HepG2 (cell line): ENCODE data around the gene CSKMT. TPM values are rescaled to one million over a fixed set of nuclear protein-coding genes. Genes with fewer than 3 reads are reported as not detected.
A peak's percentile ranks its signal among the peaks of the same experiment; 100 is the strongest.

ENCODE experiments used
- IKZF1 ChIP-seq: fragments of 450-650 bp; IDR thresholded peaks from 2 replicates; pipeline ENCODE4 v1.7.1; 2016
- REL ChIP-seq: sonication (generic); formaldehyde crosslinking; conservative IDR thresholded peaks from 2 replicates; pipeline ENCODE4 v1.8.0; 2022; ENCODE audit warnings: mild to moderate bottlenecking, missing genetic modification reagents, moderate library complexity
- TOPORS ChIP-seq: sonication (generic); formaldehyde crosslinking; IDR thresholded peaks from 2 replicates; pipeline ENCODE4 v1.8.0; 2023; ENCODE audit warnings: mild to moderate bottlenecking, missing genetic modification reagents
- ZNF34 ChIP-seq: sonication (generic); formaldehyde crosslinking; IDR thresholded peaks from 2 replicates; pipeline ENCODE4 v1.4.0; 2020; ENCODE audit warnings: mild to moderate bottlenecking, missing genetic modification reagents, borderline replicate concordance
- ZNF543 ChIP-seq: sonication (generic); formaldehyde crosslinking; IDR thresholded peaks from 2 replicates; pipeline ENCODE4 v1.4.0; 2020; ENCODE audit warnings: mild to moderate bottlenecking, missing genetic modification reagents
- ZNF652 ChIP-seq: IDR thresholded peaks from 2 replicates; pipeline ENCODE4 v1.6.1; 2016; ENCODE audit warnings: low read depth, borderline replicate concordance
- ZNF75D ChIP-seq: sonication (generic); formaldehyde crosslinking; IDR thresholded peaks from 2 replicates; pipeline ENCODE4 v1.8.1; 2023; ENCODE audit warnings: missing genetic modification reagents, mild to moderate bottlenecking, borderline replicate concordance
- ZNF816 ChIP-seq: sonication (generic); formaldehyde crosslinking; IDR thresholded peaks from 2 replicates; pipeline ENCODE4 v1.8.0; 2022; ENCODE audit warnings: missing genetic modification reagents, mild to moderate bottlenecking, borderline replicate concordance
- ZSCAN20 ChIP-seq: sonication (generic); formaldehyde crosslinking; IDR thresholded peaks from 2 replicates; pipeline ENCODE4 v1.4.0; 2020; ENCODE audit warnings: missing genetic modification reagents, mild to moderate bottlenecking, borderline replicate concordance
- polyA plus RNA-seq, 8 experiments: library from polyadenylated mRNA; depleted of rRNA in 3 of 8; stranded (reverse) in 7 of 8; unstranded in 1 of 8; fragments of >200 nt; fragmentation: Illumina TruSeq in 4 of 8; extraction: Trizol in 4 of 8; gene quantifications; 2 replicates each; pipeline versions ENCODE4 v1.2.1 to v1.2.3, GENCODE V29; 2011 to 2016; ENCODE audit warnings: low read depth in 4 of 8, missing spikeins in 1 of 8, mixed read lengths in 1 of 8; ENCODE audit not compliant: insufficient read depth in 1 of 8
- total RNA-seq, 5 experiments: library from RNA; depleted of rRNA; stranded (reverse); fragments of >200 nt; fragmentation: Illumina TruSeq; extraction: Trizol; gene quantifications; 2 replicates each; pipeline ENCODE4 v1.2.3, GENCODE V29; 2016; ENCODE audit warnings: low read depth in 1 of 5
- TF ChIP-seq, protein P1 (sequence below): sonication (generic); formaldehyde crosslinking; IDR thresholded peaks from 2 replicates; pipeline ENCODE4 v1.4.0; 2020; ENCODE audit warnings: missing genetic modification reagents, borderline replicate concordance
- TF ChIP-seq, protein P2 (sequence below): sonication (generic); formaldehyde crosslinking; conservative IDR thresholded peaks from 2 replicates; pipeline ENCODE4 v1.8.0; 2022; ENCODE audit warnings: missing genetic modification reagents
- TF ChIP-seq, protein P3 (sequence below): sonication (generic); formaldehyde crosslinking; IDR thresholded peaks from 2 replicates; pipeline ENCODE4 v1.8.1; 2023; ENCODE audit warnings: mild to moderate bottlenecking, inconsistent platforms, moderate library complexity, missing genetic modification reagents, borderline replicate concordance
- TF ChIP-seq, protein P4 (sequence below): sonication (generic); formaldehyde crosslinking; IDR thresholded peaks from 2 replicates; pipeline ENCODE4 v1.5.1; 2020; ENCODE audit warnings: mild to moderate bottlenecking, moderate library complexity, missing genetic modification reagents
- TF ChIP-seq, protein P5 (sequence below): sonication (generic); formaldehyde crosslinking; conservative IDR thresholded peaks from 2 replicates; pipeline ENCODE4 v1.4.0; 2020; ENCODE audit warnings: missing genetic modification reagents
- TF ChIP-seq, protein P6 (sequence below): sonication (generic); formaldehyde crosslinking; IDR thresholded peaks from 2 replicates; pipeline ENCODE4 v1.4.0; 2020; ENCODE audit warnings: missing genetic modification reagents, borderline replicate concordance
- TF ChIP-seq, protein P7 (sequence below): sonication (generic); formaldehyde crosslinking; IDR thresholded peaks from 2 replicates; pipeline ENCODE4 v1.4.0; 2020; ENCODE audit warnings: missing genetic modification reagents

Gene CSKMT
- total and polyA plus RNA-seq, 2 of the 13 experiments (the other 11 are each of a cell fraction or from before 2014, with no cell fraction given), result 7.6 to 31.8 TPM

DNA sequence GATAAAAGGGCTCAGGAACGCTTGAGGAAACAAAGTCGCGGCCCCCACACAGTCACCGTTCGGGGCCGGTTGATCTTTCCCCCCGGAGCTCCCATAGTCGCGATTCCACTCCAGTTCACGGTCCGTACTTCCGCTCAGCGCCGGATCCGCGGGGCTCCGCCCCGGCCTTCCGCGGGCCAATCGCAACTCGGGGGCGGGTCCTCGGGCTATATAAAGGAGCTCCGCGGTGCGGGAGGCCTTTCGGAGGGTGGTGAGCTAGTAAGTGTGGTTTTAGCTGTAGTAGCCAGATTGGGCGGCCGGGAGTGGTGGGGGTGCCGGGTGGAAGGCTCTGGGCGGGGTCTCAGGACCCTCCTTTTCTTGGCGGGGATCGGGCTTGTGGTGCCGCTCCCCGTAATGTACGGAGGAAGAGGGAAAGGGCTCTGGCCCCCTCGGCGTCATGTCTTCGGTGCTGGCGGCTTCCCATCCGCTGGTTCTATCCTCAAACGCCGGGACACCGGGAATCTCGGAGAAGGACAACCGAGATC lies at the start of gene CSKMT, which contains the start of gene C11orf98 (continued):
- TF ChIP-seq, protein P1, sequence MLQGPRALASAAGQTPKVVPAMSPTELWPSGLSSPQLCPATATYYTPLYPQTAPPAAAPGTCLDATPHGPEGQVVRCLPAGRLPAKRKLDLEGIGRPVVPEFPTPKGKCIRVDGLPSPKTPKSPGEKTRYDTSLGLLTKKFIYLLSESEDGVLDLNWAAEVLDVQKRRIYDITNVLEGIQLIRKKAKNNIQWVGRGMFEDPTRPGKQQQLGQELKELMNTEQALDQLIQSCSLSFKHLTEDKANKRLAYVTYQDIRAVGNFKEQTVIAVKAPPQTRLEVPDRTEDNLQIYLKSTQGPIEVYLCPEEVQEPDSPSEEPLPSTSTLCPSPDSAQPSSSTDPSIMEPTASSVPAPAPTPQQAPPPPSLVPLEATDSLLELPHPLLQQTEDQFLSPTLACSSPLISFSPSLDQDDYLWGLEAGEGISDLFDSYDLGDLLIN (CRISPR knock-in tag), result no peak
- TF ChIP-seq, protein P2, sequence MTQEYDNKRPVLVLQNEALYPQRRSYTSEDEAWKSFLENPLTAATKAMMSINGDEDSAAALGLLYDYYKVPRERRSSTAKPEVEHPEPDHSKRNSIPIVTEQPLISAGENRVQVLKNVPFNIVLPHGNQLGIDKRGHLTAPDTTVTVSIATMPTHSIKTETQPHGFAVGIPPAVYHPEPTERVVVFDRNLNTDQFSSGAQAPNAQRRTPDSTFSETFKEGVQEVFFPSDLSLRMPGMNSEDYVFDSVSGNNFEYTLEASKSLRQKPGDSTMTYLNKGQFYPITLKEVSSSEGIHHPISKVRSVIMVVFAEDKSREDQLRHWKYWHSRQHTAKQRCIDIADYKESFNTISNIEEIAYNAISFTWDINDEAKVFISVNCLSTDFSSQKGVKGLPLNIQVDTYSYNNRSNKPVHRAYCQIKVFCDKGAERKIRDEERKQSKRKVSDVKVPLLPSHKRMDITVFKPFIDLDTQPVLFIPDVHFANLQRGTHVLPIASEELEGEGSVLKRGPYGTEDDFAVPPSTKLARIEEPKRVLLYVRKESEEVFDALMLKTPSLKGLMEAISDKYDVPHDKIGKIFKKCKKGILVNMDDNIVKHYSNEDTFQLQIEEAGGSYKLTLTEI, result no peak
- TF ChIP-seq, protein P3, sequence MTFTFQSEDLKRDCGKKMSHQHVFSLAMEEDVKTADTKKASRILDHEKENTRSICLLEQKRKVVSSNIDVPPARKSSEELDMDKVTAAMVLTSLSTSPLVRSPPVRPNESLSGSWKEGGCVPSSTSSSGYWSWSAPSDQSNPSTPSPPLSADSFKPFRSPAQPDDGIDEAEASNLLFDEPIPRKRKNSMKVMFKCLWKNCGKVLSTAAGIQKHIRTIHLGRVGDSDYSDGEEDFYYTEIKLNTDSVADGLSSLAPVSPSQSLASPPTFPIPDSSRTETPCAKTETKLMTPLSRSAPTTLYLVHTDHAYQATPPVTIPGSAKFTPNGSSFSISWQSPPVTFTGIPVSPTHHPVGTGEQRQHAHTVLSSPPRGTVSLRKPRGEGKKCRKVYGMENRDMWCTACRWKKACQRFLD (CRISPR knock-in tag), result peak; percentile 96; the same call in 1 of the 2 replicates
- no peak; the same call in 1 of the 2 replicates for TF ChIP-seq ZNF816
- 0 out of 2 replicates have a peak, but pooled peaks have one; percentile 36 for TF ChIP-seq REL
- TF ChIP-seq ZNF543 (CRISPR knock-in tag), result peak; percentile 77; the same call in 1 of the 2 replicates
- TF ChIP-seq ZNF652 (CRISPR knock-in tag), result no peak
- TF ChIP-seq, protein P4, sequence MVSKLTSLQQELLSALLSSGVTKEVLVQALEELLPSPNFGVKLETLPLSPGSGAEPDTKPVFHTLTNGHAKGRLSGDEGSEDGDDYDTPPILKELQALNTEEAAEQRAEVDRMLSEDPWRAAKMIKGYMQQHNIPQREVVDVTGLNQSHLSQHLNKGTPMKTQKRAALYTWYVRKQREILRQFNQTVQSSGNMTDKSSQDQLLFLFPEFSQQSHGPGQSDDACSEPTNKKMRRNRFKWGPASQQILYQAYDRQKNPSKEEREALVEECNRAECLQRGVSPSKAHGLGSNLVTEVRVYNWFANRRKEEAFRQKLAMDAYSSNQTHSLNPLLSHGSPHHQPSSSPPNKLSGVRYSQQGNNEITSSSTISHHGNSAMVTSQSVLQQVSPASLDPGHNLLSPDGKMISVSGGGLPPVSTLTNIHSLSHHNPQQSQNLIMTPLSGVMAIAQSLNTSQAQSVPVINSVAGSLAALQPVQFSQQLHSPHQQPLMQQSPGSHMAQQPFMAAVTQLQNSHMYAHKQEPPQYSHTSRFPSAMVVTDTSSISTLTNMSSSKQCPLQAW (CRISPR knock-in tag), result peak; percentile 46; the same call in 1 of the 2 replicates
- no peak for TF ChIP-seq IKZF1
- TF ChIP-seq TOPORS (CRISPR knock-in tag), result peak; percentile 74; the same call in 1 of the 2 replicates
- no peak for TF ChIP-seq ZSCAN20
- peak; percentile 85; the same call in 1 of the 2 replicates for TF ChIP-seq ZNF75D (CRISPR knock-in tag)
- TF ChIP-seq, protein P5, sequence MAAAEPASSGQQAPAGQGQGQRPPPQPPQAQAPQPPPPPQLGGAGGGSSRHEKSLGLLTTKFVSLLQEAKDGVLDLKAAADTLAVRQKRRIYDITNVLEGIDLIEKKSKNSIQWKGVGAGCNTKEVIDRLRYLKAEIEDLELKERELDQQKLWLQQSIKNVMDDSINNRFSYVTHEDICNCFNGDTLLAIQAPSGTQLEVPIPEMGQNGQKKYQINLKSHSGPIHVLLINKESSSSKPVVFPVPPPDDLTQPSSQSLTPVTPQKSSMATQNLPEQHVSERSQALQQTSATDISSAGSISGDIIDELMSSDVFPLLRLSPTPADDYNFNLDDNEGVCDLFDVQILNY (CRISPR knock-in tag), result no peak
- TF ChIP-seq, protein P6, sequence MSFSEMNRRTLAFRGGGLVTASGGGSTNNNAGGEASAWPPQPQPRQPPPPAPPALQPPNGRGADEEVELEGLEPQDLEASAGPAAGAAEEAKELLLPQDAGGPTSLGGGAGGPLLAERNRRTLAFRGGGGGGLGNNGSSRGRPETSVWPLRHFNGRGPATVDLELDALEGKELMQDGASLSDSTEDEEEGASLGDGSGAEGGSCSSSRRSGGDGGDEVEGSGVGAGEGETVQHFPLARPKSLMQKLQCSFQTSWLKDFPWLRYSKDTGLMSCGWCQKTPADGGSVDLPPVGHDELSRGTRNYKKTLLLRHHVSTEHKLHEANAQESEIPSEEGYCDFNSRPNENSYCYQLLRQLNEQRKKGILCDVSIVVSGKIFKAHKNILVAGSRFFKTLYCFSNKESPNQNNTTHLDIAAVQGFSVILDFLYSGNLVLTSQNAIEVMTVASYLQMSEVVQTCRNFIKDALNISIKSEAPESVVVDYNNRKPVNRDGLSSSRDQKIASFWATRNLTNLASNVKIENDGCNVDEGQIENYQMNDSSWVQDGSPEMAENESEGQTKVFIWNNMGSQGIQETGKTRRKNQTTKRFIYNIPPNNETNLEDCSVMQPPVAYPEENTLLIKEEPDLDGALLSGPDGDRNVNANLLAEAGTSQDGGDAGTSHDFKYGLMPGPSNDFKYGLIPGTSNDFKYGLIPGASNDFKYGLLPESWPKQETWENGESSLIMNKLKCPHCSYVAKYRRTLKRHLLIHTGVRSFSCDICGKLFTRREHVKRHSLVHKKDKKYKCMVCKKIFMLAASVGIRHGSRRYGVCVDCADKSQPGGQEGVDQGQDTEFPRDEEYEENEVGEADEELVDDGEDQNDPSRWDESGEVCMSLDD, result no peak
- TF ChIP-seq ZNF34 (CRISPR knock-in tag), result peak; percentile 96; the same call in 1 of the 2 replicates
- TF ChIP-seq, protein P7, sequence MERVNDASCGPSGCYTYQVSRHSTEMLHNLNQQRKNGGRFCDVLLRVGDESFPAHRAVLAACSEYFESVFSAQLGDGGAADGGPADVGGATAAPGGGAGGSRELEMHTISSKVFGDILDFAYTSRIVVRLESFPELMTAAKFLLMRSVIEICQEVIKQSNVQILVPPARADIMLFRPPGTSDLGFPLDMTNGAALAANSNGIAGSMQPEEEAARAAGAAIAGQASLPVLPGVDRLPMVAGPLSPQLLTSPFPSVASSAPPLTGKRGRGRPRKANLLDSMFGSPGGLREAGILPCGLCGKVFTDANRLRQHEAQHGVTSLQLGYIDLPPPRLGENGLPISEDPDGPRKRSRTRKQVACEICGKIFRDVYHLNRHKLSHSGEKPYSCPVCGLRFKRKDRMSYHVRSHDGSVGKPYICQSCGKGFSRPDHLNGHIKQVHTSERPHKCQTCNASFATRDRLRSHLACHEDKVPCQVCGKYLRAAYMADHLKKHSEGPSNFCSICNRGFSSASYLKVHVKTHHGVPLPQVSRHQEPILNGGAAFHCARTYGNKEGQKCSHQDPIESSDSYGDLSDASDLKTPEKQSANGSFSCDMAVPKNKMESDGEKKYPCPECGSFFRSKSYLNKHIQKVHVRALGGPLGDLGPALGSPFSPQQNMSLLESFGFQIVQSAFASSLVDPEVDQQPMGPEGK (CRISPR knock-in tag), result peak; percentile 67
